ENCODE measurements around the gene TCERG1L. TPM values are rescaled to one million over a fixed set of nuclear protein-coding genes. Genes with fewer than 3 reads are reported as not detected.

TCERG1L gene
- polyA plus RNA-seq, 3 donors, result not detected

DNA sequence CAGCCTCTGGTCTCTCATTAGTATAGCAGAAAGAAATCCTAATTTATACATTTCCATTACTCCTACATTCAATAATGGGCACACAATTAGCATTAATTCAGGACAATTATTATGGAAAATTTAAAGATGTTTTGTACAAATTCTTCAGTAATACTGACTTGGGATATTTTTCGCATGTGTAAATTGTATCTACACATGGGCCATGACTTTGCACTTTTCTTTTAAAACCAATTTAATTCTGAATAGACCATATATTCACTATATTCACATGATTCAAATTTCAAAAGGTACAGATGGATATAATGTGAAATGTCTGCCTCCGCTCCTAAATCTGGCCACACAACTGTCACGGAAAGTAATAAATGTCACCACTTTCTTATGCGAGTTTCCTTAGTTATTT is 123.0 kb downstream of the TCERG1L start:
- intact Hi-C loops (cut with micrococcal nuclease), result no loop called here
- Histone ChIP-seq H3K36me3 (replicated peaks in 1 of 2; ENCODE audit: control insufficient read depth in 1 of 2, insufficient read depth in 2 of 2, low read length in 2 of 2) (no peaks in the 10 kb centered on the region), H3K27ac (ENCODE audit: low read depth in 1 of 2, low read length in 2 of 2) (no peak overlapping the region), H4K20me1 (ENCODE audit: insufficient read depth, low read length) (no peaks in the 10 kb centered on the region), H3K79me2 (ENCODE audit: insufficient read depth, low read length) (no peaks in the 10 kb centered on the region), H3K4me3 (replicated peaks in 1 of 3; ENCODE audit: low read depth in 2 of 3, low read length in 3 of 3) (no peak overlapping the region), H3K9ac (ENCODE audit: insufficient read depth, low read length, poor library complexity, severe bottlenecking) (no peak overlapping the region), H3K27me3 (ENCODE audit: control insufficient read depth in 2 of 2, insufficient read depth in 2 of 2, low read length in 2 of 2) (no peaks in the 10 kb centered on the region), H3K4me2 (replicated peaks; ENCODE audit: extremely low read depth, low read length, poor library complexity, severe bottlenecking) (no peak overlapping the region), H2AFZ (ENCODE audit: insufficient read depth, low read depth, low read length, poor library complexity, severe bottlenecking) (no peak overlapping the region), H3K4me1 (ENCODE audit: control insufficient read depth in 1 of 2, insufficient read depth in 2 of 2, low read length in 2 of 2) (no peaks in the 10 kb centered on the region), H3K9me3 (replicated peaks in 1 of 2; ENCODE audit: control insufficient read depth in 1 of 2, insufficient read depth in 1 of 2, low read length in 2 of 2) (no peaks in the 10 kb centered on the region)
- TF ChIP-seq, protein P1, sequence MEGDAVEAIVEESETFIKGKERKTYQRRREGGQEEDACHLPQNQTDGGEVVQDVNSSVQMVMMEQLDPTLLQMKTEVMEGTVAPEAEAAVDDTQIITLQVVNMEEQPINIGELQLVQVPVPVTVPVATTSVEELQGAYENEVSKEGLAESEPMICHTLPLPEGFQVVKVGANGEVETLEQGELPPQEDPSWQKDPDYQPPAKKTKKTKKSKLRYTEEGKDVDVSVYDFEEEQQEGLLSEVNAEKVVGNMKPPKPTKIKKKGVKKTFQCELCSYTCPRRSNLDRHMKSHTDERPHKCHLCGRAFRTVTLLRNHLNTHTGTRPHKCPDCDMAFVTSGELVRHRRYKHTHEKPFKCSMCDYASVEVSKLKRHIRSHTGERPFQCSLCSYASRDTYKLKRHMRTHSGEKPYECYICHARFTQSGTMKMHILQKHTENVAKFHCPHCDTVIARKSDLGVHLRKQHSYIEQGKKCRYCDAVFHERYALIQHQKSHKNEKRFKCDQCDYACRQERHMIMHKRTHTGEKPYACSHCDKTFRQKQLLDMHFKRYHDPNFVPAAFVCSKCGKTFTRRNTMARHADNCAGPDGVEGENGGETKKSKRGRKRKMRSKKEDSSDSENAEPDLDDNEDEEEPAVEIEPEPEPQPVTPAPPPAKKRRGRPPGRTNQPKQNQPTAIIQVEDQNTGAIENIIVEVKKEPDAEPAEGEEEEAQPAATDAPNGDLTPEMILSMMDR (IDR thresholded peaks at IDR 0.05), result no peak
- Mint-ChIP-seq H3K27ac (no peak overlapping the region), H3K27me3 (ENCODE audit: low read depth in 3 of 3) (peaks cover 0 to 5% (median 3%) of the 10 kb centered on the region in 3 donors), H3K4me1 (no peaks in the 10 kb centered on the region), H3K36me3 (no peaks in the 10 kb centered on the region), H3K4me3 (no peak overlapping the region), H3K9me3 (peaks cover 0 to 10% (median 3%) of the 10 kb centered on the region in 7 donors)
- no peak for DNase-seq
- WGBS (ENCODE audit: insufficient coverage), result no CpG with 5 or more reads among the region's 4 CpGs

- no peak for DNase-seq
These were observed 123.6 kb downstream of the TCERG1L start for GRCh38 chr10:131187926-131188325.

More at GRCh38 chr10:131187926-131188325, 123.6 kb downstream of the TCERG1L start:
- Histone ChIP-seq H4K20me1 (ENCODE audit: insufficient read depth, low read length) (no peaks in the 10 kb centered on the region), H3K4me1 (ENCODE audit: control insufficient read depth in 1 of 2, insufficient read depth in 2 of 2, low read length in 2 of 2) (no peaks in the 10 kb centered on the region), H3K4me2 (replicated peaks; ENCODE audit: extremely low read depth, low read length, poor library complexity, severe bottlenecking) (no peak overlapping the region), H3K9me3 (replicated peaks in 1 of 2; ENCODE audit: control insufficient read depth in 1 of 2, insufficient read depth in 1 of 2, low read length in 2 of 2) (no peaks in the 10 kb centered on the region), H3K27ac (ENCODE audit: low read depth in 1 of 2, low read length in 2 of 2) (no peak overlapping the region), H3K4me3 (replicated peaks in 1 of 3; ENCODE audit: low read depth in 2 of 3, low read length in 3 of 3) (no peak overlapping the region), H3K36me3 (replicated peaks in 1 of 2; ENCODE audit: control insufficient read depth in 1 of 2, insufficient read depth in 2 of 2, low read length in 2 of 2) (no peaks in the 10 kb centered on the region), H3K9ac (ENCODE audit: insufficient read depth, low read length, poor library complexity, severe bottlenecking) (no peak overlapping the region), H2AFZ (ENCODE audit: insufficient read depth, low read depth, low read length, poor library complexity, severe bottlenecking) (no peak overlapping the region), H3K27me3 (ENCODE audit: control insufficient read depth in 2 of 2, insufficient read depth in 2 of 2, low read length in 2 of 2) (no peaks in the 10 kb centered on the region), H3K79me2 (ENCODE audit: insufficient read depth, low read length) (no peaks in the 10 kb centered on the region)
- H3K4me3 Mint-ChIP-seq, result no peak overlapping the region
- TF ChIP-seq, protein P1 (IDR thresholded peaks at IDR 0.05), result no peak
- H3K36me3 Mint-ChIP-seq, result no peaks in the 10 kb centered on the region
- intact Hi-C loops (cut with micrococcal nuclease), result no loop called here
- peaks cover 0 to 10% (median 3%) of the 10 kb centered on the region in 7 donors for H3K9me3 Mint-ChIP-seq
- H3K4me1 Mint-ChIP-seq, result no peaks in the 10 kb centered on the region
- H3K27ac Mint-ChIP-seq, result no peak overlapping the region
- WGBS (ENCODE audit: insufficient coverage), result 100% methylated on average over 1 of the region's 7 CpGs
- H3K27me3 Mint-ChIP-seq (ENCODE audit: low read depth in 3 of 3), result peaks cover 0 to 5% (median 3%) of the 10 kb centered on the region in 3 donors
